Smooth muscle cell (in vitro differentiated cells): Measurements from ENCODE around the gene GNL2. TPM values are rescaled to one million over a fixed set of nuclear protein-coding genes. Genes with fewer than 3 reads are reported as not detected.

ENCODE experiments used
- DNase-seq: peaks from one replicate; lab custom pipeline; 2025; ENCODE audit not compliant: unreplicated experiment; lab: John Stamatoyannopoulos, UW
- H2AFZ ChIP-seq: fragments of 200-600 bp; sonication (generic); 2 replicates; pipeline ENCODE4 v1.6.0; 2016; ENCODE audit warnings: antibody characterized with exemption, low read depth, mild to moderate bottlenecking
- H3F3A ChIP-seq: fragments of 200-600 bp; sonication (generic); 2 replicates; pipeline ENCODE4 v1.6.0; 2017; ENCODE audit warnings: antibody characterized with exemption, low read depth
- H3K27ac ChIP-seq: fragments of 200-600 bp; sonication (generic); 2 replicates; pipeline ENCODE4 v1.5.1; 2016; ENCODE audit warnings: low read depth, mild to moderate bottlenecking
- H3K27me3 ChIP-seq: fragments of 200-600 bp; sonication (generic); 2 replicates; pipeline ENCODE4 v1.6.1; 2016; ENCODE audit warnings: low read depth, mild to moderate bottlenecking
- H3K36me3 ChIP-seq: fragments of 200-600 bp; sonication (generic); 2 replicates; pipeline ENCODE4 v1.5.1; 2016; ENCODE audit warnings: low read depth
- H3K4me1 ChIP-seq: fragments of 200-600 bp; sonication (generic); 2 replicates; pipeline ENCODE4 v1.5.1; 2016; ENCODE audit warnings: low read depth
- H3K4me2 ChIP-seq: fragments of 200-600 bp; sonication (generic); 2 replicates; pipeline ENCODE4 v1.6.0; 2016; ENCODE audit warnings: mild to moderate bottlenecking
- H3K4me3 ChIP-seq: fragments of 200-600 bp; sonication (generic); 2 replicates; pipeline ENCODE4 v1.5.1; 2016; ENCODE audit warnings: mild to moderate bottlenecking
- H3K79me2 ChIP-seq: fragments of 200-600 bp; sonication (generic); 2 replicates; pipeline ENCODE4 v1.6.0; 2016; ENCODE audit warnings: low read depth, mild to moderate bottlenecking
- H3K9ac ChIP-seq: fragments of 200-600 bp; sonication (generic); 2 replicates; pipeline ENCODE4 v1.6.0; 2016; ENCODE audit warnings: low read depth
- H3K9me3 ChIP-seq: fragments of 200-600 bp; sonication (generic); replicated peaks from 2 replicates; pipeline ENCODE4 v1.5.1; 2016; ENCODE audit warnings: low read depth
- H4K20me1 ChIP-seq: fragments of 200-600 bp; sonication (generic); 2 replicates; pipeline ENCODE4 v1.6.0; 2016; ENCODE audit warnings: low read depth
- CTCF ChIP-seq: fragments of 200-600 bp; sonication (generic); IDR thresholded peaks from 2 replicates; pipeline ENCODE4 v1.5.1; 2017; ENCODE audit warnings: borderline replicate concordance, mild to moderate bottlenecking, antibody characterized with exemption; ENCODE audit not compliant: insufficient read depth, poor library complexity, severe bottlenecking
- WGBS: methylation state at CpG from one replicate; pipeline ENCODE4 v1.1.7; 2016; ENCODE audit warnings: low lambda C conversion rate; 5-methylcytosine and 5-hydroxymethylcytosine counted together
- polyA plus RNA-seq: library from polyadenylated mRNA; unstranded; fragments of >200 nt; fragmentation: Nextera tagmentation; extraction: Ambion mirVana; gene quantifications from 2 replicates; pipeline ENCODE4 v1.2.1, GENCODE V29; 2016
- total RNA-seq: library from RNA; depleted of rRNA; stranded (reverse); fragments of >200 nt; gene quantifications from 2 replicates; pipeline ENCODE4 v1.2.3, GENCODE V29; 2014

GNL2 gene
- total and polyA plus RNA-seq, 2 experiments from 2014 or later: 57.4 to 61.2 TPM

- no peaks in the 10 kb centered on the region for H3K4me1 ChIP-seq
- no peaks in the 10 kb centered on the region for H3K79me2 ChIP-seq
- TF ChIP-seq CTCF: peak; percentile 66
- H3K4me2 ChIP-seq: no peak overlapping the region
- no peak overlapping the region for H3K27ac ChIP-seq
- no peak for DNase-seq
- no peaks in the 10 kb centered on the region for H3F3A ChIP-seq
- no peak overlapping the region for H2AFZ ChIP-seq
- WGBS: 38% methylated on average over 8 of the region's 8 CpGs
- peaks cover 30% of the 10 kb centered on the region for H3K27me3 ChIP-seq
- no peaks in the 10 kb centered on the region for H3K9me3 ChIP-seq
- no peaks in the 10 kb centered on the region for H3K36me3 ChIP-seq
- H4K20me1 ChIP-seq: no peaks in the 10 kb centered on the region
- no peak overlapping the region for H3K4me3 ChIP-seq
- no peak overlapping the region for H3K9ac ChIP-seq
These were observed 7.3 kb upstream of the GNL2 start for GRCh38 chr1:37602750-37603694.

GRCh38 chr1:37601441-37601840 lies 5.7 kb upstream of the GNL2 start:
- Histone ChIP-seq H3F3A (no peaks in the 10 kb centered on the region), H3K9ac (no peak overlapping the region), H3K4me1 (no peaks in the 10 kb centered on the region), H2AFZ (no peak overlapping the region), H3K4me3 (no peak overlapping the region), H3K27ac (no peak overlapping the region), H3K36me3 (no peaks in the 10 kb centered on the region), H4K20me1 (no peaks in the 10 kb centered on the region), H3K9me3 (no peaks in the 10 kb centered on the region), H3K27me3 (peaks cover 14% of the 10 kb centered on the region), H3K4me2 (no peak overlapping the region), H3K79me2 (no peaks in the 10 kb centered on the region)
- no peak for TF ChIP-seq CTCF
- no peak for DNase-seq

- 90% methylated on average over 5 of the region's 5 CpGs for WGBS
These were observed 4.2 kb upstream of the GNL2 start for GRCh38 chr1:37599940-37600339.

More at GRCh38 chr1:37599940-37600339, 4.2 kb upstream of the GNL2 start:
- Histone ChIP-seq H3K27ac (no peak overlapping the region), H3K4me1 (peaks cover 3% of the 10 kb centered on the region), H3K79me2 (peaks cover 7% of the 10 kb centered on the region), H3K4me3 (no peak overlapping the region), H4K20me1 (no peaks in the 10 kb centered on the region), H3K4me2 (no peak overlapping the region), H3K36me3 (no peaks in the 10 kb centered on the region), H2AFZ (no peak overlapping the region), H3K27me3 (peaks cover 8% of the 10 kb centered on the region), H3K9ac (no peak overlapping the region), H3F3A (no peaks in the 10 kb centered on the region), H3K9me3 (no peaks in the 10 kb centered on the region)
- no peak for DNase-seq
- no peak for TF ChIP-seq CTCF
